Bone marrow (tissue), 2 donors: ENCODE data around the gene CPNE5.

Experiments used
- DNase-seq, 2 donors: peaks; one replicate each; lab custom pipeline; 2025; lab: John Stamatoyannopoulos, UW

CPNE5 gene

GRCh38 chr6:36834576-36835341, 4.5 kb downstream of the CPNE5 start:
- DNase-seq, result no peak

GRCh38 chr6:36833182-36833789, 6.0 kb downstream of the CPNE5 start:
- no peak for DNase-seq

DNA sequence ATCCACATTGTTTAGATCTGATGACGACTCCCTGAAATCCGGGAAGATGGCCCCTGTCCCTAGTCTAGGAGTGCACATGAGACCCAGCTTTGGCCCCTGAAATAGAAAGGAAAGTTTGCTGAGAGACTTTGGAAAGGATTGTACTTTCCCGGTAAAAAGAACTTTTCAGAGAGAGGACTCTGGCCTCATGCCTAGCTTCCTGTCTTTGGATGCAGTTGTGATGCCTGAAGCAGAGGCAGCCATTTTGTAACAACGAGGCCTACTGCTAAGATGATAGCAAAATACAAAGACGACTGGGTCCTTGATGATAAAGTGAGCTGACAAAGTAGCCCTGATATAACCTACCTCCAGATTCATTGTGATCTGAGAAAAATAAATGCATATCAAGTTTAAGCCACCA, 6.9 kb downstream of the CPNE5 start:
- no peak for DNase-seq

DNA sequence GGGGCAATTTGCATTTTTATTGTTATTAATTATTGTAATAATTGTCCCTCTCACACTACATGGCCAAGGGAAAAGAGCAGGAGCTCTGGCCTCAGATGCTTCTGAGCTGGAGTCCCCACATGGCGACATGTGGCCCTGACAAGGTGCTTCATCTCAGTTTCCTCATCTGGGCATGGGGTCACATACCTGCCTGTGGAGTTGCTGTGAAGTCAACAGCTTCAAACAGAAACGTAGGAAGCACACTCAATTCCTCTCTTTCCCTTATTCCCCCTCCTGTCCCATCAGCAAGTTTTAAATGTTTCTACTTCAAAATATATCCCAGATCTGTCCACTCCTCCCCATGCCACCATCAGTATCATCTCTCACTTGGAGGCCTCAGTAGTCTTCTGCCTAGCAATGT, 8.7 kb downstream of the CPNE5 start:
- no peak for DNase-seq

DNA sequence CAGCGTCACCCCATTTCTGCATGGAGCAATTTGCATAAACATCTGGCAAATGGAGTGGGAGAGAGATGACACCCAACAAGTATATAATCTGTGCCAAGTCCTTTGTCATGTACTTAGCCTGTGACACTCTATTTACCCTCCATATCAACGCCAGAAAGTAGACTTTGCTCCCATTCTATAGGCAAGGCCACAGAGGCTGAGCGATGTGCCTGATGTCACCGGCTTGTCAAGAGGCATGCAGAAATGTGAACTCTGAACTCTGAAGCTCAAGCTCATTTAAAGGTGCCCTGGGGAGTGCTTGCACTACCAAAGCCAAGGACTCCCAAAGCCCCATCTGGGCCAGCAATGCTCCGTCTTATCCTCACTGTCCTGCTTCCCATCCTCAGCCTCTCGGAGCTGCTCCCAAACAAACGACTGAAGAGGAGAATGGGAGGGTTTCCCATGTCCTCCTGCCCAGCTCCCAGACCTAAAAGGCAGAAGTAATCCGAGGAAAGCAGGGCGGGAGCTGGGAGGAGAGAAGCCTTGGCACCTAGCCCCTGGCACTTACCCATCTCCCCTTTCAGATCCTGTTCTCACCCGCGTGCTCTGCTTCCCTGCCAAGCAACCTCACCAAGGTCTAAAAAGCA, 9.2 kb downstream of the CPNE5 start:
- no peak for DNase-seq

- peak in 1 of 2 donors; percentile 98 for DNase-seq
These were observed 11.8 kb downstream of the CPNE5 start for GRCh38 chr6:36827261-36828079.

DNA sequence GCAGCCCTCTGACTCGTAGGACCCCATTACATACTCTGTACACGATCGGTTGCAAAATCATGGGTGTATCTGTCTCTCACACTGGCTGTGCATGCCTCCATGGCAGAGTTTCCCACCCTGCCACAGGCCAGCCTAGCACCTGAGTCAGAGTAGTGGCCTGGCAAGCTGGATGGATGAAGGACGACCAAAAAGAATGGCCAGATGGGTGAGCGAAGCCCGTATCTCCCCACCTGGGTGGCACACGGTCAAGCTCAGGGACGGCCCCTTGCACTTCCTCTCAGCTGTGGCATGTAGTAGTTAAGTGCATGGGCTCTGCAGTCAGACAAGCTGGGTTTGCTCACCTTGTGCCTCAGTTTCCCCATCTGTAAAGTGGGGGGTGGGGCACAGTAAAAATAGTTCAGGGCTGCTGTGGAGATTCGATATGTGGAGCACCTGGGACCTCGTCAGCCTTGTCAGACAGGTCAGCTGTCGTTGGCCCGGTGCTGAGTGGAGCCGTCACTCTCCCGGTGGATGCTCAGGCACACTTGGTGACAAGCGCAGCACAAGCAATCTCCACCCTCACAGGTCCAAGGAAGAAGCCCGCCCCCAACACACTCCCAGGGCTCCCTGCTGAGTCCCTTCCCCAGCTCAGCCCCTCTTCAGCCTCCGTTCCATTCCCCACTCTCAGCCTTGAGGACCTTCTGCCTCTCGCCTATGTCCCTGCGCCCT, 12.6 kb downstream of the CPNE5 start:
- DNase-seq, result no peak

GRCh38 chr6:36825994-36826393, 13.2 kb downstream of the CPNE5 start:
- DNase-seq, result no peak

GRCh38 chr6:36825452-36825851, 13.8 kb downstream of the CPNE5 start:
- no peak for DNase-seq

GRCh38 chr6:36824253-36824652, 15.0 kb downstream of the CPNE5 start:
- no peak for DNase-seq

- no peak for DNase-seq
These were observed 15.7 kb downstream of the CPNE5 start for GRCh38 chr6:36823421-36824096.

DNA sequence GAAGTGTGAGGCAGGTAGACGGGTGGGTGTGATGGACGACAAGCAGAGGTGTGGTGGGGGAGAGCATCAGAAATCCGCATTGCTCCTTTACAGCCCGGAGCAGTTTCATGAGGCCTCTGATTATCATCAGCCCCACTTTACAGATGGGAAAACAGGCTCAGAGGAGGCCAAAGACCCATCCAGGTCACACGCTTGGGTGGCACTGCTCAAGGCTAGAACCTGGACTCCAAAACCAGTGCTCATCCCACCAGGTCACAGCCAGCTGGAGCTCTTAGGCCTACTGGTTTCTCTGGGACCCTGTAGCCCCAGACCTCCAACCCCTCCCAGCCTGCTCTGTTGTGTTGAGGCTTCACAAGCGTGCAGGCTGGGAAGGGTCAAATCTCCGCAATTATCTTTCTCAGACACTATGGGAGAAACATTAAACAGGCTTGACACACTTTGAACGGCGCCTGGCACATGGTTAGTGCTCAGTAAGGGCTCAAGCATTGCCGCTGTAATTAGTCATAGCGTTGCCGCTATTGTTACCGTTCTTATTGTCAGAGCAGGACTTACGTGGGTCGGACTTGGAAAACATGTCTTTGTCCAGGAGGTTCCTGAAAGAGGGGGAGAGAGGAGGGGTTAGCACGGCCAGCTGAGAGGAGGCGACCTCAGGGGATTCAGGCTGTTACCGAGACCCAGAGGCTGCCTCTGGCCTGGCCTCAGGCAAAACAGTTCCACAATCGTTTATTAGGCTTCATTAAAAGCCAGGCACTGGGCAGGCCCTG, 16.6 kb downstream of the CPNE5 start:
- no peak for DNase-seq

GRCh38 chr6:36821581-36822335, 17.5 kb downstream of the CPNE5 start:
- DNase-seq, result no peak

- DNase-seq, result no peak
These were observed 18.3 kb downstream of the CPNE5 start for GRCh38 chr6:36820700-36821580.

DNA sequence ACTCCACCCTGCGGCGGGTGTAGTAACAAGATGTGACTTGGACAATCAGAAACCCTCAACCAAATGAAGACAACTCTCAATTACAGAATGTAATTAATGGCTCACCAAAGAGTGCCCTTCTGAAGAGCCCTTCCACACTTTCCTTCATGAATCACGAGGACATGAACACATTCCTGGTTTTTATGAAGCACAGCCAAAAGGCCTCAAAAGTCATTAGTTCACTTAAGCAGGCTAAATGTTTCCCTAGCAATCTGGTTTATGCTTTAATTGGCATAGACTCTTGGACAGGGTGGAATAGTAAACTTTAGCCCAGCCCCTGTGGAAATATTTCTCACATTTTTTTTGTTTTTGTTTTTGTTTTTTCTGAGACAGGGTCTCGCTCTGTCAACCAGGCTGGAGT, 20.5 kb downstream of the CPNE5 start:
- no peak for DNase-seq

DNA sequence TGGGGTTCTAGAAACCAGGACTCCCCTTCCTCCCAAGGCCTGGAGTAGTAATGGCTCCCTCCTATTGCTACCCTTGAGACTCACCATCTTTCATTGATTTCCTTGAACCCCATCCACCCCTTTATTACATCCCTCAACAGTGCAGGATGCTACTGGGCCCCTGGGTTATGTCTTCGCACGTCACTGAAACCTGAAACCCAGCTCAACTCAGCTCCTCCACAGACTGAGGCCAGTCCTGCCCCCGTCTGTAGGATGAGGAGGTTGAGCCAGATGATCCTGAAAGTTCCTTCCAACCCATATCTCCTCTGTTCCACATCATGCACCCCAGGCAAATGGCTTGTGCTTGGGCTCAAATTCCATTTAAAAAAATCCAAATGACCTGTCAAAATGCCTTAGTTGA, 21.4 kb downstream of the CPNE5 start:
- DNase-seq, result no peak

DNA sequence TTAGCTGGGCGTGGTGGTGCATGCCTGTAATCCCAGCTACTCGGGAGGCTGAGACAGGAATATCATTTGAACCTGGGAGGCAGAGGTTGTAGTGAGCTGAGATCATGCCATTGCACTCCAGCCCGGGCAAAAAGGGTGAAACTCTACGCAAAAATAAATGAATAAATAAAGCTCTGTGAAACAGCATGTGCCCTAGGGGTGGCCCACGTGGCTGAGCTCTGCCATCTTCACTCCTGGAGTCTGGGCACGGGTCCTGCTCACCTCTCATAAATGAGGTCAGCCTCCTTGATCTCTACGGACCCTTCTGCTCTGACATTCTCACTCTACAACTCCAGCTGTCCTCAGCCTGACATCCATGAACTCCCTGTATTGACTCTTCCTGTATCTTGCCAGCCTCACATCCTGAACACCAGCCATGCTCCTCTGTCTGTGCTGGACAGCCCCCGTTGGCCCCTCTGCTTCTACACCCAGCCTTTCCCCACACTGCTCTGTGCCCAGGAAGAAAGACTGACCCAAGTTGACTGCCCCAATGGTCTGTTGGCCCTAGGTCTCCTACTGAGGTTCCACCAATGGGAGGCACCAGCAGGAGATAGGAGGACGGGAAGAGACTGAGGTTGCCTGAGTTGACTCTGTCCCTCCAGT, 21.9 kb downstream of the CPNE5 start:
- DNase-seq, result no peak
